AG10803 (cell line): ENCODE data around the gene LMO7.
"Not testable (repeated sequence)": the region's sequence is repeated elsewhere in the genome, so short reads cannot be mapped to it uniquely, and the experiment has no call there.

Experiments
- DNase-seq: peaks from one replicate; pipeline ENCODE4 v3.0.0; 2010; ENCODE audit warnings: low read depth
- H3K4me3 ChIP-seq: 2 replicates; pipeline ENCODE4 v1.5.1; 2011; ENCODE audit warnings: mild to moderate bottlenecking, low read length, control low read depth
- TF ChIP-seq, protein P1 (sequence below): conservative IDR thresholded peaks from 2 replicates; pipeline ENCODE4 v1.5.1; 2011; ENCODE audit warnings: mild to moderate bottlenecking, low read length, control low read depth, inconsistent platforms

LMO7 gene

DNA sequence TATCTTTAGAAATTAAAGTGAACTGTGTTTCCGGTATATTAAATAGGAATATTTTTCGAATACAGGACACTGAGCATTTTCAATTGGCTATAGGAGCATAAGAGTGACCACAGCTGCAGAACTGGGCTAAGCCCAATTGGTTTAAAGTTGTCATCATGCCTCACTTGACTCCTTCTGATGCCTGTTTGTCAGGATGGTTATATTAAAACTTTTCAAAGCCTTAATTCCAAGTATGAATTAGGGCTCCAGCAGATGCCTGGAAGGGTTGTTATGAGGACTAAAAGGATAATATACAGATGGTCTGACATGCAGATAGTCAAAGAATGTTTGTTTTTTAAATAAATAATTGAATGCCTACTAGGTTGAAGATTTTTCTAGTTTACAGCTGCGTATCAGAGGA, 100.0 kb downstream of the LMO7 start:
- no peak for DNase-seq
- no peak overlapping the region for H3K4me3 ChIP-seq
- TF ChIP-seq, protein P1, sequence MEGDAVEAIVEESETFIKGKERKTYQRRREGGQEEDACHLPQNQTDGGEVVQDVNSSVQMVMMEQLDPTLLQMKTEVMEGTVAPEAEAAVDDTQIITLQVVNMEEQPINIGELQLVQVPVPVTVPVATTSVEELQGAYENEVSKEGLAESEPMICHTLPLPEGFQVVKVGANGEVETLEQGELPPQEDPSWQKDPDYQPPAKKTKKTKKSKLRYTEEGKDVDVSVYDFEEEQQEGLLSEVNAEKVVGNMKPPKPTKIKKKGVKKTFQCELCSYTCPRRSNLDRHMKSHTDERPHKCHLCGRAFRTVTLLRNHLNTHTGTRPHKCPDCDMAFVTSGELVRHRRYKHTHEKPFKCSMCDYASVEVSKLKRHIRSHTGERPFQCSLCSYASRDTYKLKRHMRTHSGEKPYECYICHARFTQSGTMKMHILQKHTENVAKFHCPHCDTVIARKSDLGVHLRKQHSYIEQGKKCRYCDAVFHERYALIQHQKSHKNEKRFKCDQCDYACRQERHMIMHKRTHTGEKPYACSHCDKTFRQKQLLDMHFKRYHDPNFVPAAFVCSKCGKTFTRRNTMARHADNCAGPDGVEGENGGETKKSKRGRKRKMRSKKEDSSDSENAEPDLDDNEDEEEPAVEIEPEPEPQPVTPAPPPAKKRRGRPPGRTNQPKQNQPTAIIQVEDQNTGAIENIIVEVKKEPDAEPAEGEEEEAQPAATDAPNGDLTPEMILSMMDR: no peak

DNA sequence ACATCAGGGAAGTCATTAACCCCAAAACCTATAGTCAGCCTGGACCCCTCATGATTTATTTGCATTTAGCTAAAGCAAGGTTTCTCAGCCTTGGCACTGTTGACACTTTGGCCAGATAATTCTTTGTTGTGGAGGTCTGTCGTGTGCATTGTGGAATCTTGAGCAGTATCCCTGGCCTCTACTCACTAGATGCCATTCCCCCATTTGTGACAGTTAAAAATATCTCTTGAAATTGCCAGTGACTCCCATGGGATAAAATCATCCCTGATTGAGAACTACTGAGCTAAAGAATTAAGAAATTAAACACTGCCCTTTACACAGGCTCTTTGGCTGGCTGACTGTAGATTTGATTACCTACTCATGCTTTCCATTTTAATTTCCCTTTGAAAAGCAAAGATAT, 102.7 kb downstream of the LMO7 start:
- no peak overlapping the region for H3K4me3 ChIP-seq
- TF ChIP-seq, protein P1: no peak
- no peak for DNase-seq

GRCh38 chr13:75739244-75739868, 103.2 kb downstream of the LMO7 start:
- DNase-seq: peak; percentile 53
- no peak overlapping the region for H3K4me3 ChIP-seq
- TF ChIP-seq, protein P1: no peak

GRCh38 chr13:75740031-75740430, 103.9 kb downstream of the LMO7 start:
- TF ChIP-seq, protein P1: no peak
- DNase-seq: no peak

DNA sequence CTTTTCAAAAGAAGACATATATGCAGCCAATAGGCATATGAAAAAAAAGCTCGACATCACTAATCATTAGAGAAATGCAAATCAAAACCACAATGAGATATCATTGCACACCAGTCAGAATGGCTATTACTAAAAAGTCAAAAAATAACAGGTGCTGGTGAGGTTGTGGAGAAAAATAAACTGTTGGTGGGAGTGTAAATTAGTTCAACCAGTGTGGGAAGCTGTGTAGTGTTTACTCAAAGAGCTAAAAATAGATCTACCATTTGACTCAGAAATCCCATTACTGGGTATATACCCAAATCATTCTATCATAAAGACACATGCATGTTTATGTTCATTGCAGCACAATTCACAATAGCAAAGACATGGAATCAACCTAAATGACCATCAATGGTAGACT, 106.9 kb downstream of the LMO7 start:
- not testable (repeated sequence) for DNase-seq, H3K4me3 ChIP-seq

More at GRCh38 chr13:75740031-75740430, 103.9 kb downstream of the LMO7 start:
- no peak overlapping the region for H3K4me3 ChIP-seq

- TF ChIP-seq, protein P1: no peak
Observed at GRCh38 chr13:75744127-75744526, 108.0 kb downstream of the LMO7 start.

DNA sequence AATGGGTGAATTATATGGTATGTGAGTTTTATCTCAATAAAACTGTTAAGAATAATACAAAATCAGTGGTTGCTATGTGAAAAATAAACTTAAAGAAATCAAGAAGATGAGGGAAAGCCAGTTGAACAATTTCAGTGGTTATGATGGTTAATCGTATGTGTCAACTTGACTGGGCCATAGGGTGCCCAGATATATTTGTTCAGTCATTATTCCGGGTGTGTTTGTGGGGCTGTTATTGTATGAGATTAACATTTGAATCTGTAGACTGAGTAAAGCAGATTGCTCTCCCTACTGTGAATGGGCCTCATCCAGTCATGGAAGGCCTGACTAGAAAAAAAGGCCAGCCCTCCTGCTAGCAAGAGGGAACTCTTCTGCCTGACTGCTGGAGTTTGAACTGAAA, 109.3 kb downstream of the LMO7 start:
- no peak for DNase-seq
- no peak overlapping the region for H3K4me3 ChIP-seq
- TF ChIP-seq, protein P1: no peak

More at GRCh38 chr13:75744127-75744526, 108.0 kb downstream of the LMO7 start:
- no peak overlapping the region for H3K4me3 ChIP-seq
- DNase-seq: no peak
